Activated CD8-positive, alpha-beta memory T cell treated with anti-CD3 and anti-CD28 coated beads, Interleukin-2, amount 50 U/mL, for 1 hour (primary cell): Measurements from ENCODE around the gene MUC5AC.
"Not testable (repeated sequence)": the region's sequence is repeated elsewhere in the genome, so short reads cannot be mapped to it uniquely, and the experiment has no call there.

Source experiments
- DNase-seq: peaks from one replicate; pipeline ENCODE4 v3.0.0-alpha.2; 2020; ENCODE audit errors: extremely low read depth

MUC5AC gene

GRCh38 chr11:1157645-1158591, at the start of gene MUC5AC:
TSS of gene MUC5AC (plus strand) at chr11:1157953. CDS start at chr11:1158000, 47 bp downstream.
- no peak for DNase-seq

GRCh38 chr11:1108246-1108900, 49.4 kb upstream of the MUC5AC start:
- DNase-seq, result no peak

- DNase-seq, result no peak
Measured at GRCh38 chr11:1109101-1109917, 48.4 kb upstream of the MUC5AC start.

- no peak for DNase-seq
Measured at GRCh38 chr11:1109918-1110705, 47.6 kb upstream of the MUC5AC start.

GRCh38 chr11:1111545-1112212, 46.1 kb upstream of the MUC5AC start:
- DNase-seq, result no peak

- DNase-seq, result no peak
Measured at GRCh38 chr11:1112351-1113191, 45.2 kb upstream of the MUC5AC start.

- DNase-seq, result no peak
Measured at GRCh38 chr11:1113405-1114201, 44.1 kb upstream of the MUC5AC start.

- DNase-seq, result not testable (repeated sequence)
Measured at GRCh38 chr11:1115292-1115691, 42.5 kb upstream of the MUC5AC start.

GRCh38 chr11:1116104-1116503, 41.6 kb upstream of the MUC5AC start:
- no peak for DNase-seq

GRCh38 chr11:1116666-1117390, 40.9 kb upstream of the MUC5AC start:
- DNase-seq, result no peak

- no peak for DNase-seq
Measured at GRCh38 chr11:1117992-1118391, 39.8 kb upstream of the MUC5AC start.

GRCh38 chr11:1118755-1119603, 38.8 kb upstream of the MUC5AC start:
- no peak for DNase-seq

GRCh38 chr11:1119604-1120146, 38.1 kb upstream of the MUC5AC start:
- DNase-seq, result no peak

GRCh38 chr11:1120532-1121330, 37.0 kb upstream of the MUC5AC start:
- no peak for DNase-seq

- no peak for DNase-seq
Measured at GRCh38 chr11:1121331-1121812, 36.4 kb upstream of the MUC5AC start.
